Esophagus (tissue), 2 donors: ENCODE data around the gene MTUS2. TPM values are rescaled to one million over a fixed set of nuclear protein-coding genes. Genes with fewer than 3 reads are reported as not detected.

ENCODE experiments used
- H3K27ac ChIP-seq, 2 donors: one replicate each; pipeline ENCODE4 v1.5.1; 2013; ENCODE audit warnings: low read depth in 2 of 2, mild to moderate bottlenecking in 2 of 2, inconsistent platforms in 1 of 2, low read length in 1 of 2, moderate library complexity in 1 of 2
- H3K27me3 ChIP-seq, 2 donors: one replicate each; pipeline ENCODE4 v1.6.1; 2013; ENCODE audit warnings: low read length in 2 of 2, control low read depth in 1 of 2, mild to moderate bottlenecking in 1 of 2; ENCODE audit not compliant: insufficient read depth in 2 of 2, control insufficient read depth in 1 of 2
- H3K36me3 ChIP-seq, 2 donors: one replicate each; pipeline ENCODE4 v1.6.1; 2013; ENCODE audit warnings: low read length in 1 of 2; ENCODE audit not compliant: control insufficient read depth in 2 of 2, insufficient read depth in 2 of 2
- H3K4me1 ChIP-seq, 2 donors: one replicate each; pipeline ENCODE4 v1.6.1; 2013; ENCODE audit warnings: low read length in 1 of 2; ENCODE audit not compliant: control insufficient read depth in 2 of 2, insufficient read depth in 2 of 2
- H3K4me3 ChIP-seq, 2 donors: one replicate each; pipeline ENCODE4 v1.5.1; 2013; ENCODE audit warnings: low read length in 2 of 2, mild to moderate bottlenecking in 2 of 2, low read depth in 1 of 2, moderate library complexity in 1 of 2
- H3K9me3 ChIP-seq, 2 donors: one replicate each; pipeline ENCODE4 v1.6.1; 2013; ENCODE audit warnings: mild to moderate bottlenecking in 2 of 2, low read depth in 1 of 2, low read length in 1 of 2, moderate library complexity in 1 of 2; ENCODE audit not compliant: control insufficient read depth in 2 of 2, insufficient read depth in 1 of 2
- WGBS, 2 donors: extraction: QIAGEN DNeasy Blood & Tissue Kit; methylation state at CpG; one replicate each; pipeline ENCODE4 v1.1.7; 2013; 5-methylcytosine and 5-hydroxymethylcytosine counted together
- polyA plus RNA-seq, 2 donors: library from polyadenylated mRNA; stranded (reverse); fragments of 200-250 nt; gene quantifications; one replicate each; pipeline ENCODE4 v1.2.3, GENCODE V29; 2013
- donor health status: healthy with polysubstance abuse.
- donor health status: Bipolar disorder and iron deficiency.

The MTUS2 gene
- polyA plus RNA-seq, 2 donors, result 0.20 to 0.33 TPM

DNA sequence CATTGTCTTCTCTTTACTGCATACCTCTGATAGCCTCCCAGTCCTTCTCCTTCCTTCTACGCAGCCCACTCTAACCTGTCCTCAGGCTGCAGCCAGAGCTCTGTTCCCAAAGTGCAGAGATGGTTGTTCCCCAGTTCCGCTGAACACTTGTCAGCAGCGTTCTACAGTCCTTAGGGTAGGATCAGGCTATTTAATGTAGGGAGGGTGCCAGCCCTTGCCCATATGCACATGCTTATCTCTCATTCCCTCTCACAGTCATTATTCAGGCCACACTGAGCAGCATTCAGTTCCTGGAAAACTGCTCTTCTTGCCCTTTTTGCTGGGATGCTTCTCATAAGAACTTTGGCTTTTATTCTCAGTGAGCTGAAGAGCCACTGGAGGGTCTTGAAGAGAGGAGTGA, 180.7 kb downstream of the MTUS2 start:
- WGBS, 2 donors, result 94 to 95% methylated on average over 3 of the region's 3 CpGs
- no peaks in the 10 kb centered on the region for H3K27me3 ChIP-seq
- H3K9me3 ChIP-seq, result peaks cover 0 to 3% of the 10 kb centered on the region in 2 donors
- H3K4me1 ChIP-seq, result no peaks in the 10 kb centered on the region
- H3K36me3 ChIP-seq, result no peaks in the 10 kb centered on the region
- H3K4me3 ChIP-seq, result no peak overlapping the region
- H3K27ac ChIP-seq, result no peak overlapping the region

DNA sequence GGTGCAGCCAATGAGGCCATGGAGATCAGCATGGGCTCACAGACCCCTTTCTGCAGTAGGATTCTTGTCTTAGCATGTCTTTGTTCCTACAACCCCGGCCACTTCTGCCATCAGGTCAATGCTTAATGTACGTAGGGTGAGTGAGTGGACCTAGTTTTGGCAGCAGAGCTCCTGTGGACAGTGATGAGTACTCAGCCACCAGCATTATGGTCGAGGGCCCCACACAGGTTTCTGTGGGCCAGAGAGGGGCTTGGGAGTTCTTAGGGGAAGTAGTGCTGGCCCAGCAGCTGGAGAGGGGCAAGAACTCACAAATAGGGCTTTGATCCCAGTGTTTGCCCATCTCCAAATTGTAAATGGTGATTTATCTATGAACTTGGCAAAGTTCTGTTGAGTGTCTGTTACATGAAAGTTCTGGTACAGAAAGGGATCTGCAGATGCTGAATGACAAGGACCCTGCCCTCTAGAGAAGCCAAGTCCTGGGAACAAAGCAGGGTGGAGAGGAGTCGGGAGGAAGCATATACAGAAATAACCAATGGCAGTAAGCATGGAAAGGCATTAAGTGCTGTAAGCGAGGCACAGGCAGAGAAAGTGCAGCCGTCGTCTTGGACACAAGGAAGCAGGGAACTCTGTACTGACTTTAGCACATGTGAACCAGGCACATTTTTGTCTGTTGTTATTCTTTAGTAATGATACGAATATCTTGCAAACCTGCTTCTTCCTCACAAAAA, 185.1 kb downstream of the MTUS2 start:
- peaks cover 0 to 3% of the 10 kb centered on the region in 2 donors for H3K9me3 ChIP-seq
- no peak overlapping the region for H3K27ac ChIP-seq
- H3K27me3 ChIP-seq, result no peaks in the 10 kb centered on the region
- WGBS, 2 donors, result 58 to 62% methylated on average over 8 of the region's 8 CpGs
- no peaks in the 10 kb centered on the region for H3K36me3 ChIP-seq
- H3K4me3 ChIP-seq, result no peak overlapping the region
- H3K4me1 ChIP-seq, result no peaks in the 10 kb centered on the region

DNA sequence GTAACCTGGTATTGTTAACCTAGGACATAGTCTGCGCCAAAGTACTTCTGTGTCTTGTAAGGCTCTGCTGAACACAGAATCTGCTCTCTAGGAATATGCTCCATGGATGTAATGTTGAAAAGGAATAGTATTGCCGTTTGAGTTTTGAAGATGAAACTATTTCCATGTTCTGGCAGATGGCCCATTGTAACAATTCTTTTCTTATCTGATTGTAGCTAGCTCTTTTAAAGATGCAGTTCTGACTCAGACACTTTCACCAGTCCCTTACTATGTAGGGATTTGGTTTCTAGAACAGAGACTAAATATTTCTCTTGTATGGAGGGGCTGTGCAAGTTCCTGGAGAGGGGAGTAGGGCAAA, 185.6 kb downstream of the MTUS2 start:
- 56 to 58% methylated on average over 2 of the region's 2 CpGs for WGBS, 2 donors

DNA sequence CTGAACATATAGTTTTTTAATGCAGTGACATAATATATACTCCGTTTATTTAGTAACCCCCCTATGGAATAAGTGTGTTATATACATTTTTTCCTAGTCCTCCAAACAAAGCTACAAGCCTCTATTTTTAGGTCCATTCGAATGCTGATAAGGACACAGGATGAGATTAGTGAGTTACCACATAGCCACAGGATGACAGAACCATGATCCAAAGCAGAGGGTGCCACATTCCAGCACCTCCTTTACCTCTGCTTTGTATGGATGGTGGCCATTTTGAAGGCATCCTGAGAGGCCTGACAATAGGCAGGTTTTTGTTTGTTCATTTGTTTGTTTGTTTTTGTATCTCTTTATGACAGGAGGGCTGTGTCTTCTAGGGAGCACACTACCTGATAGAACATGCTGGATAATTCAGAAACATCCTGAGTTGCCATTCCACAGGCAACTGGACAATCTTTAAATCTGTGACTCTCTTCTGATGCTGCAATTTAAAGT, 186.3 kb downstream of the MTUS2 start:
- Histone ChIP-seq H3K9me3 (no peaks in the 10 kb centered on the region), H3K36me3 (no peaks in the 10 kb centered on the region), H3K4me3 (no peak overlapping the region), H3K27ac (no peak overlapping the region), H3K4me1 (no peaks in the 10 kb centered on the region), H3K27me3 (no peaks in the 10 kb centered on the region)
- 56 to 62% methylated on average over 2 of the region's 2 CpGs for WGBS, 2 donors

More for the DNA sequence above, 185.6 kb downstream of the MTUS2 start:
- Histone ChIP-seq H3K27ac (no peak overlapping the region), H3K27me3 (no peaks in the 10 kb centered on the region), H3K36me3 (no peaks in the 10 kb centered on the region), H3K4me3 (no peak overlapping the region), H3K4me1 (no peaks in the 10 kb centered on the region), H3K9me3 (peaks cover 0 to 3% of the 10 kb centered on the region in 2 donors)

DNA sequence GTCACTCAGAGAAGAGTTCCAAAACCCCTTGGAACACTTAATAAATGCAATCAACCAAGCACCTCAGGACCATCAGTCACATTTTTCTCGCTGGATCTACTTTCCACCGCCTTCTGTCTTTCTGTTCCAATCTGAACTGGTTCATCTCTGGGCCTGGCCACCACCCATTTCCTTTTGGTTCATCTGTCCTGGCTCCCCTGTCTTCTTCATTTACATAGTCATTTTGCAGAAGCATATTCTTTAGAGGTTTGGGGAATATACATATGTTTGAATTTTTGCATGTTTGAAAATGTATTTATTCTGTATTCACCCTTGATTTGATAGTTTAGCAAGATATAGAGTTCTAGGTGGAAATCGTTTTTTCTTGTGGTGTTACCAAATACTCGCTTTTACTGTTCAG, 188.2 kb downstream of the MTUS2 start:
- no peak overlapping the region for H3K4me3 ChIP-seq
- H3K36me3 ChIP-seq, result no peaks in the 10 kb centered on the region
- H3K27me3 ChIP-seq, result no peaks in the 10 kb centered on the region
- H3K4me1 ChIP-seq, result no peaks in the 10 kb centered on the region
- no peak overlapping the region for H3K27ac ChIP-seq
- H3K9me3 ChIP-seq, result no peaks in the 10 kb centered on the region
- WGBS, 2 donors, result 88 to 89% methylated on average over 4 of the region's 4 CpGs

DNA sequence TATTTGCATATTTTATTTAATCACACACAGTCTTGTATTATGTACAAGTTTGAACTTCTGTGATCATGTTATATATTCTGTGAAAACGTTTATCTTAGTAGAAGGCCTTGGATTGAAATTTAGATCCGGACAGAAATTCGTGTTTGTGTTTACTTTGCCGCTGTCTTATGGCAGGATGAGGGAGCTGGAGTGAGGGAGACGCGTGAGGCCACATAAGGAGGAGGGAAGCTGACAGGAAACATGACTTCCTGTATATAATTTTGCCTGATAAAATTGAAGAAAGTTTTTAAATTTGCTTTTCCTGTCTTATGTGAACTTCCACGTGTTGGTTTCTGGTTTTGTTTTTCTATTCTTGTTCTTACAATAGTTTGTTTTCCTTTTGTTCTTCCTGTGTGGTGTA, 200.2 kb downstream of the MTUS2 start:
- Histone ChIP-seq H3K36me3 (no peaks in the 10 kb centered on the region), H3K27ac (no peak overlapping the region), H3K4me1 (no peaks in the 10 kb centered on the region), H3K27me3 (no peaks in the 10 kb centered on the region), H3K9me3 (no peaks in the 10 kb centered on the region), H3K4me3 (no peak overlapping the region)
- 45 to 46% methylated on average over 7 of the region's 7 CpGs for WGBS, 2 donors

DNA sequence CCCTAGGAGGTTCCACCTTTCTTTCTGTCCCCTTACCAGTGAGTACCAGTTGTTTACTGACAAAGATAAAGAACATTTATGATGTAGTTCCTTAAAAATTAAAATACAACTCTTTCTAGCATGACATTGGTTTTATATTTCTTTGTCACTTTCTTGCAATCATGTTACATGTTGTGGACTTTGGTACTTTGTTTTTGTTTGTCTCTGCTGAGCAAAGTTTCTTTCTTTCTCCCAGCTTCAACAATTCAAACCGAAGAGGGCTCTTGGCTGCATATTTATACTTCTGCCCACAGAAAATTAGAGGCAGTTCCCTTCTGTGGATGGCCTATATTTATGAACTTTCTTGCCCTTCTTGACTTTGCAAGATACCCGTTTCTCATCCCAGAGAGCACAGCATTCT, 201.2 kb downstream of the MTUS2 start:
- H3K4me3 ChIP-seq, result no peak overlapping the region
- 55 to 64% methylated on average over 2 of the region's 2 CpGs for WGBS, 2 donors
- no peaks in the 10 kb centered on the region for H3K27me3 ChIP-seq
- no peaks in the 10 kb centered on the region for H3K4me1 ChIP-seq
- no peak overlapping the region for H3K27ac ChIP-seq
- H3K9me3 ChIP-seq, result no peaks in the 10 kb centered on the region
- H3K36me3 ChIP-seq, result no peaks in the 10 kb centered on the region

DNA sequence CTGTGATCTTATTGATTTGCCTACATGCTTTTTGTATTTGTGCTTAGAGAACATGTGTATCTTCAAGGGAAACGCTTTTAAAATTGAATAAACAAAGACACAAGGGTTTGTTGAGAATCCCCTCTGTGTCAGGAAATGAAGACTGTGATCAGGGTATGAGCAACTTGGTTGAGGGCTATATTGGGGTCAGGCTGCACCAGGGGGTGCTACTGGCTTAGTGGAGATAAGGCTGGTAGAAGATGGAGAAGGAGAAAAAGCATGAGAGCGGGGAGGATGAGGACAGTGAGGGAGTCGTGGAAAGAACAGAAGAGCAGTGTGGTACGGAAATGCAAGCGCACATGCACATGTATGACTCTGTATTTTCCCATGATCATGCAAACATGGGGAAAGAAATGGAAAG, 201.6 kb downstream of the MTUS2 start:
- Histone ChIP-seq H3K9me3 (no peaks in the 10 kb centered on the region), H3K27me3 (no peaks in the 10 kb centered on the region), H3K27ac (no peak overlapping the region), H3K36me3 (no peaks in the 10 kb centered on the region), H3K4me3 (no peak overlapping the region), H3K4me1 (no peaks in the 10 kb centered on the region)
- WGBS, 2 donors, result 81% methylated on average over 5 of the region's 5 CpGs

DNA sequence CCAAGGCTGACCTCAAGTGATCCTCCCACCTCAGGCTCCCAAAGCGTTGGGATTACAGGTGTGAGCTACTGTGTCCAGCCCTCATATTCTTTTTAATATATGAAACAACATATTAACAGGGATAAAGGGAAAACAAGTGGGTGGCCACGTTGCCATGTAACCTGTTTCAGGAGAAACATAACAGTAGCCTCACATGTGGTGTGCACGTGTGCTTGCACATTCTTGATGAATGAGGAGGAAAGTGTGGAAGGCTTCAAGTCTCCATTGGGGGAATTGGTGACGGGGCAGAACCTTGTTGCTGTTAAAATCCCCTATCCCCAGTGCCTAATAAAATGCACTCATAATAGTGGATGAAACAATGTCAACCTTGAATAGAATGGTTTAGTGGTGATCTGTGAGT, 202.3 kb downstream of the MTUS2 start:
- WGBS, 2 donors, result 75 to 78% methylated on average over 4 of the region's 4 CpGs
- no peak overlapping the region for H3K27ac ChIP-seq

DNA sequence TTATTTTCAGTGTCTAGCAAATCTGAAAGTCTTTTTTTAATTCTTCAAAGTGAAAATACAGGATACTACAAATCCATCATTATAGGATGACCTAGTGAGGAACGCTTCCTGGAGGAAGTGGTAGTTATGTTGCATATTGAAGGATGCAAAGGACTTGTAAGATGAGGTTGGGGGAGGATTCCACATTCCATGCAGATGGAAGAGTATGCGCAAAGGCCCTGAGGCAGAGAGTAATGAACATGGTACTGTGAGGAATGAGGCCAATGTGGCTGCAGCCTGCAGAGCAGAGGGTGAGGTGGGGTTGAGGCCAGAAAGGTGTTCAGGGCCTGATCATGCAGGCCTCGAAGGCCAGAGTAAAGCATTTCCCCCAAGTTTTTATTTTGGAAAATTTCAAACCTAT, 202.8 kb downstream of the MTUS2 start:
- Histone ChIP-seq H3K4me3 (no peak overlapping the region), H3K36me3 (no peaks in the 10 kb centered on the region)
- WGBS, 2 donors, result 86 to 87% methylated on average over 3 of the region's 3 CpGs

More for the DNA sequence above, 202.3 kb downstream of the MTUS2 start:
- no peak overlapping the region for H3K4me3 ChIP-seq
- H3K36me3 ChIP-seq, result no peaks in the 10 kb centered on the region
- H3K27me3 ChIP-seq, result no peaks in the 10 kb centered on the region
- no peaks in the 10 kb centered on the region for H3K9me3 ChIP-seq
- H3K4me1 ChIP-seq, result no peaks in the 10 kb centered on the region

More for the DNA sequence above, 202.8 kb downstream of the MTUS2 start:
- Histone ChIP-seq H3K27me3 (no peaks in the 10 kb centered on the region), H3K27ac (no peak overlapping the region), H3K4me1 (no peaks in the 10 kb centered on the region), H3K9me3 (no peaks in the 10 kb centered on the region)
